Measurements from ENCODE around the gene UBQLN1.
A peak's percentile ranks its signal among the peaks of the same experiment; 100 is the strongest.
"Not testable (repeated sequence)": the region's sequence is repeated elsewhere in the genome, so short reads cannot be mapped to it uniquely, and the experiment has no call there.

The UBQLN1 gene

GRCh38 chr9:83707768-83708514 is at the start of gene UBQLN1:
UBQLN1 (minus strand) TSS chr9:83707958; CDS start chr9:83707679, 279 bp downstream.
- peak; percentile 92 for DNase-seq

GRCh38 chr9:83754383-83754977 is 46.7 kb upstream of the UBQLN1 start:
- DNase-seq: peak; percentile 21

GRCh38 chr9:83749706-83750105 is 41.9 kb upstream of the UBQLN1 start:
- peak; percentile 9 for DNase-seq

GRCh38 chr9:83744206-83744605 is 36.4 kb upstream of the UBQLN1 start:
- DNase-seq: no peak

- DNase-seq: no peak
Measured at GRCh38 chr9:83733739-83734138, 26.0 kb upstream of the UBQLN1 start.

- DNase-seq: not testable (repeated sequence)
Measured at GRCh38 chr9:83728591-83729368, 21.0 kb upstream of the UBQLN1 start.

GRCh38 chr9:83724436-83724835 is 16.7 kb upstream of the UBQLN1 start:
- no peak for DNase-seq

GRCh38 chr9:83722726-83723495 is 15.2 kb upstream of the UBQLN1 start:
- no peak for DNase-seq

GRCh38 chr9:83721509-83721908 is 13.8 kb upstream of the UBQLN1 start:
- no peak for DNase-seq

GRCh38 chr9:83715794-83716193 is 8.0 kb upstream of the UBQLN1 start:
- no peak for DNase-seq

- no peak for DNase-seq
Measured at GRCh38 chr9:83715221-83715620, 7.5 kb upstream of the UBQLN1 start.

GRCh38 chr9:83714329-83714728 is 6.6 kb upstream of the UBQLN1 start:
- DNase-seq: peak; percentile 6

- DNase-seq: peak; percentile 60
Measured at GRCh38 chr9:83708515-83709158, 879 bp upstream of the UBQLN1 start.

- DNase-seq: no peak
Measured at GRCh38 chr9:83707518-83707767, 315 bp downstream of the UBQLN1 start.

- DNase-seq: peak; percentile 66
Measured at GRCh38 chr9:83706676-83707517, 861 bp downstream of the UBQLN1 start.

GRCh38 chr9:83705219-83705651 is 2.5 kb downstream of the UBQLN1 start:
- DNase-seq: peak; percentile 8

GRCh38 chr9:83701769-83702168 is 6.0 kb downstream of the UBQLN1 start:
- no peak for DNase-seq

- no peak for DNase-seq
Measured at GRCh38 chr9:83701286-83701685, 6.5 kb downstream of the UBQLN1 start.

GRCh38 chr9:83699615-83700014 is 8.1 kb downstream of the UBQLN1 start:
- no peak for DNase-seq

- DNase-seq: peak; percentile 28
Measured at GRCh38 chr9:83698976-83699585, 8.7 kb downstream of the UBQLN1 start.

- DNase-seq: no peak
Measured at GRCh38 chr9:83691492-83691891, 16.3 kb downstream of the UBQLN1 start.
